Activated naive CD4-positive, alpha-beta T cell treated with Interleukin-2 at 50 U/mL for 16 hours (primary cell): ENCODE data around the gene PSMD2.

Experiments
- DNase-seq: peaks from one replicate; pipeline ENCODE4 v3.0.0-alpha.2; 2020

Gene PSMD2

DNA sequence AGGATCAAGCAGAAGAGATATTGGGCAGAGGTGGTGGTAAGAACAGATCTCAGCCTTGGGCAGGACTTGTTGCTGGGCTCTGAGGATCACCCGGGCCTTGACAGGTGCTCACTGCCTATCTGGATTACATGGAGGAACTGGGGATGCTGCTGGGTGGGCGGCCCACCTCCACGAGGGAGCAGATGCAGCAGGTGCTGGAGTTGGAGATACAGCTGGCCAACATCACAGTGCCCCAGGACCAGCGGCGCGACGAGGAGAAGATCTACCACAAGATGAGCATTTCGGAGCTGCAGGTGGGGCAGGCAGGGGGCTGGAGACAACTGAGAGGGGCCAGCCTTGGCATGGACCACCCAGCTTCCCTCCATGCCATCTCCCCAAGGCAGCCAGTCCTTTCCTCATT, 15.4 kb upstream of the PSMD2 start:
- no peak for DNase-seq

- peak; percentile 26 for DNase-seq
Measured at GRCh38 chr3:184284696-184285095, 14.3 kb upstream of the PSMD2 start.

DNA sequence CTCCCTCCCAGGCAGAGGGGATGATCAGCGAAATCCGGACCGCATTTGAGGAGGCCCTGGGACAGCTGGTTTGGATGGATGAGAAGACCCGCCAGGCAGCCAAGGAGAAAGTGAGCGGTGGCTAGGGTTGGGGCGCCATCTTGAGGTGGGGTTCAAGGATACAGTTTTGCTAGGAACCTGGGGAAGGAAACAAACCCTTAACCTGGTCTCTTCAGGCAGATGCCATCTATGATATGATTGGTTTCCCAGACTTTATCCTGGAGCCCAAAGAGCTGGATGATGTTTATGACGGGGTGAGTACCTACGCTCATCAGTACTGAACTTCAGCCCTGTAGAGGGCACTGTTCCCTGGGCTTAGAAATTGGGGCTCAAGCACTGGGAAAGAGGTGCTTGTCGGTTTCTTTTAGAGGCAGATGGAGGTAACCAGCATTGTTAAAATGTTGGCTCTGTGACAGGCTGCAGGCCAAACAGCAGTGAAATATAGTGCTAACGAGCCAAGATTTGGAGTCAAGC, 9.6 kb upstream of the PSMD2 start:
- DNase-seq = peak; percentile 70

DNA sequence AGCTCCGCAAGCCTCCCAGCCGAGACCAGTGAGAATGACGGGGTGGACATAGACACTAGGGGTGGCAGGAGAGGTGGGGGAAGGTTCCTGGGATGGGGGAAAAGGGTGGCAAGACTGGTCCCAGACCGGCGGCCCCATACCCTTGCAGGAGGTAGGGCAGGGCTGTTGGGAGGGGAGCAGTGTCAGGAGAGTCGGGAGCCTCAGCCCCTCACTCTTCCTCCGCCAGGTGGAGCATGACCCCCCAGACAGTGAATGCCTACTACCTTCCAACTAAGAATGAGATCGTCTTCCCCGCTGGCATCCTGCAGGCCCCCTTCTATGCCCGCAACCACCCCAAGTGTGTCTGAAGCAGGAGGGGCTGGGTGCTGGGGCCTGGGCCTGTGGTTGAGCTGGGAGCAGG, 8.7 kb upstream of the PSMD2 start:
- DNase-seq = no peak

GRCh38 chr3:184291044-184291737, 7.8 kb upstream of the PSMD2 start:
- DNase-seq = no peak

- DNase-seq = no peak
Measured at GRCh38 chr3:184291738-184292445, 7.1 kb upstream of the PSMD2 start.

DNA sequence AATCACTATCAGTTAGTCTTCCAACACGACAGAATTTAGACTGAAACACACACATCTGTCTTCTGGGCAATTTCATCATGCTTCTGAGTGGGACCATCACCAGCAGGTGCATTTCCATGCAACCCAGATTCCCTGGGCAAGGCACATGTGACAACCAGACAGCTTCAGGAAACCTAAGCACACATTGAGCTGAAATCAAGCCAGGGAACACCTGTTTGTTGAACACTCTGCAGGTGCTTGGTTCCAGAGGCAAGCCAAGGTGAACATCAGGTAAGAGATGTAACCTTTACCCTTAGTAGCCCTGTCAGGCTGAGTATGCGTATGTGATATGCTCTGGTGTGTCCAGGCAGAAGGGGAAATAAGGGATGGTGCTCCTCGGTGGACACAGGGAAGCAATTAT, 3.3 kb upstream of the PSMD2 start:
- no peak for DNase-seq

GRCh38 chr3:184296616-184297015, 2.4 kb upstream of the PSMD2 start:
- DNase-seq = no peak

- DNase-seq = no peak
Measured at GRCh38 chr3:184299488-184300377, 692 bp downstream of the PSMD2 start.

- no peak for DNase-seq
Measured at GRCh38 chr3:184300378-184300720, 1.3 kb downstream of the PSMD2 start.

GRCh38 chr3:184305577-184305976, 6.5 kb downstream of the PSMD2 start:
- DNase-seq = no peak

DNA sequence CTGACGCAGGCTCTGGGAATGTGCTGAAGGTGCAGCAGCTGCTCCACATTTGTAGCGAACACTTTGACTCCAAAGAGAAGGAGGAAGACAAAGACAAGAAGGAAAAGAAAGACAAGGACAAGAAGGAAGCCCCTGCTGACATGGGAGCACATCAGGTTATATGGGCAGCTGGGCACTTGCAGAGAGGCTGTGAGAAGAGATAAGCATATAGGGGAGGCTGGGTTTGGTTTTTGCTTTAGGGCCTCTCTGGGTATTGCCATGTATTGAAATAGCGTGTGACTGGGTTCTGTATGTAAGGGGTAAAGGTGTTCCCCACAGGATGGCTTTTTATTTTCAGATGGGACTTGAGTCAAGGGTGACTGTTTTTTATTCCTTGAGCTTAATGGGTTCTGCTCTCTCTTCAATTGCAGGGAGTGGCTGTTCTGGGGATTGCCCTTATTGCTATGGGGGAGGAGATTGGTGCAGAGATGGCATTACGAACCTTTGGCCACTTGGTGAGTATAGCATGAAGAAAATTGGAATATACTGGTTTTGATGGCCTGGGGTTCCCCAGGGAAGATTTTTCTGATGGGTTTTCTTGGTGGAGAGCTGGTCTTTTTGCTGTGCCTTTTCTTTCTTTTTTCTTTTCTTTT, 7.4 kb downstream of the PSMD2 start:
- no peak for DNase-seq

DNA sequence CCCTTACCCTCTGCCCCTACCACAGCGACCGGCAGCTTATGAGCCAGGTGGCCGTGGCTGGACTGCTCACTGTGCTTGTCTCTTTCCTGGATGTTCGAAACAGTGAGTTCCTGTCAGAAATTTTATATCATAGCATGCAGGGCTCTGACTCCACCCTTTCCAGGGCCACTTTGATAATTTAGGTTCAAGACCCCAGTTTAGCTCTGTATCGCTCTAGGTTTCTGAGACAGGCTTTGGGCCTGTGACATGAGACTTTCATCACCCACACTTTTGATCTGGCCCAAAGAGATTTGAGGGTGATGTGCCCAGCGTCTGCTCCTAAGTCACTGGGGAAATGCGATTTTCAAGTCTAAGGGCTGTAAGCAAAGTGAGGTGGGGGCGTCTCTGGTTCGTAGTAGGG, 8.9 kb downstream of the PSMD2 start:
- DNase-seq = no peak

DNA sequence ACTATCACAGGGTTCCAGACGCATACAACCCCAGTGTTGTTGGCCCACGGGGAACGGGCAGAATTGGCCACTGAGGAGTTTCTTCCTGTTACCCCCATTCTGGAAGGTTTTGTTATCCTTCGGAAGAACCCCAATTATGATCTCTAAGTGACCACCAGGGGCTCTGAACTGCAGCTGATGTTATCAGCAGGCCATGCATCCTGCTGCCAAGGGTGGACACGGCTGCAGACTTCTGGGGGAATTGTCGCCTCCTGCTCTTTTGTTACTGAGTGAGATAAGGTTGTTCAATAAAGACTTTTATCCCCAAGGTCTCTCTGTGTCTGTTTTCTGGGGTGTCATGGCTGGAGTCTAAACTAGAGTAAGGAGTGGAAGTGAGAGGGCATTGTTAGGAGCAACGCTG, 9.7 kb downstream of the PSMD2 start:
- DNase-seq = no peak

GRCh38 chr3:184311633-184312032, 12.6 kb downstream of the PSMD2 start:
- DNase-seq = no peak

- DNase-seq = peak; percentile 92
Measured at GRCh38 chr3:184314363-184314699, 15.3 kb downstream of the PSMD2 start, which contains the start of gene EIF4G1. EIF4G1 (plus strand) TSS chr3:184314606; CDS start chr3:184315797, 1,191 bp downstream.

DNA sequence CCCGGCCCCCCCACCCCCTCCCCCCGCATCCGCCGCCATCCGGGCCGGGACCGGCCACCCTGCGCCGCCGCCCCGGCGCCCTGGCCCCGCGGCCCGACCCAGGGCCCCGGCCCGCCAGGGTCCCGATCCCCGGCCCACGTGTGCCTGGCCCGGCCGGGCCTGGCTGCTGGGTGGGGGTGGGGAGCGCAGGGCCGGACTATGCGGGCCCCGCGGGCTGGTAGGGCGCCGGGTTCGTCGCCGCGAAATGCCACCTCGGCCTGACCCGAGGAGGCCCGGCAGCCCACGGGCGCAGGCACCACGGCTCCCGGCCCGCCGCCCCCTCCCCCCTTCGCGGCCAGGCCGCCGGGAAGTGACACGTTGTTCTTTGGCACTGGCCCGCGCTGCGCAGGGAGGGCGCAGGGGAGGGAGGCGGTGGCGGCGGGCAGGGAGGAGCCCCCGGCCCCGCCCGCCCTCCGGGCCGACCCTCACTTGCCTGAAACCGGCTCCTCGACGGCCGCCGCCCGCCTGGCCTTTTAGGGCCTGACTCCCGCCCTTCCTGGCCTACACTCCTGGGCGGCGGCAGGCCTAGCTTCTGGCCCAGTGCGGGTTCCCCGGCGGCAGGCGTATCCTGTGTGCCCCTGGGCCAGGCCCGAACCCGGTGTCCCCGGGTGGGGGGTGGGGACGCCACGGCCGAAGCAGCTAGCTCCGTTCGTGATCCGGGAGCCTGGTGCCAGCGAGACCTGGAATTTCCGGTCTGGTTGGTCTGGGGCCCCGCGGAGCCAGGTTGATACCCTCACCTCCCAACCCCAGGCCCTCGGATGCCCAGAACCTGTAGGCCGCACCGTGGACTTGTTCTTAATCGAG, 15.9 kb downstream of the PSMD2 start:
- peak; percentile 75 for DNase-seq

- DNase-seq = no peak
Measured at GRCh38 chr3:184315543-184315867, 16.5 kb downstream of the PSMD2 start.

DNA sequence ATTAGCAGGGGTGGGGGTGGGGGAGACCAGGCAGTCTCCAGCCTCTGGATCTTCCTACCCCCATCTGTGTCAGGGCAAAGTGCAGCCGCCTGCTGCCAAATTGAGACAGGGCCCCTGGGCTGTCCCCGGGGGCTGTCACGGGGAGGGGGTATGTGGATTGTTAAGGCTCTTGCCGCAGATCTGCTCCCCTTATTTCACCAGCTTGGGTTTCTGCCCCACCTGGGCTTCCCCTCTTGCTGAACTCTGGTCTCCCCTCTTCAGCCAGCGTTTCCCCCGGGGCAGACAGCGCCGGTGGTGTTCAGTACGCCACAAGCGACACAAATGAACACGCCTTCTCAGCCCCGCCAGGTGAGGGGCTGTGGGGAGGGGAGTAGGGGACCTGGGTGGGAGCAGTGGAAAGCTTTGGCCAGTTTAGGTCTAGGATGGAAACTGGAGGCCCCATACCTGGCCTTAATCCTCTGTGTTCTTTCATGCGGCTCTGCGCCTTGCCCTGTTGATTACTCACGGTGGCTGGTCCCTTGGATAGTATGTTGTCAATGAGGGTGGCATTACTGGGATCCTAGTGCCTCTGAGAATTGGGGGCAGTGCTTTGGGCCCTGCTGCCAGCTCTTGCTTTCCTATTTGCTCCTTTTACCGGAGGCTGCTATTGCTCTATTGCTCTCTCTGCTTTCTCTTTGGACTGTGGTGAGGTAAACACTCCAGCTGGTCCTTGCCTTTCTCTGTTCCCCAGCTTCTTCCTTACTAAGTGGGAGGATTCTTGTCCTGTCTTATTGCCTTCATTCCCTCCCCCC, 17.0 kb downstream of the PSMD2 start:
- peak; percentile 18 for DNase-seq

GRCh38 chr3:184316792-184317191, 17.8 kb downstream of the PSMD2 start:
- no peak for DNase-seq

GRCh38 chr3:184317201-184317600, 18.2 kb downstream of the PSMD2 start:
- DNase-seq = no peak

DNA sequence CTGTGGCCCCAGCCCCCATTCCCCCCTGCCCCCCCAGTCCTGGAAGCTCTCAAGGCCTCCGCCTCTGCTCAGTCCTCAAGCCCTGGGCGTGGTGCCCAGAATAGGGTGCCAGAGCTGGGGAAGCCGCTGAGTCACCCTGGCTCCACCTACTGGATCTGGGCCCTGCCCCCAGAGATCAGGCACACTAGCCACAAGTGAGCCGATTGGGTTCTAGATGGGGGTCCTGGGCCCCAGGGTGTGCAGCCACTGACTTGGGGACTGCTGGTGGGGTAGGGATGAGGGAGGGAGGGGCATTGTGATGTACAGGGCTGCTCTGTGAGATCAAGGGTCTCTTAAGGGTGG, 21.0 kb downstream of the PSMD2 start:
- peak; percentile 62 for DNase-seq
